HEK293T (cell line): ENCODE results near the gene GLOD4.

Experiments used
- CTCF ChIA-PET: fragments of 350-600 bp; formaldehyde crosslinking; extraction: SDS; loops from one replicate; lab custom pipeline; 2021; ENCODE audit warnings: antibody characterized with exemption, inconsistent platforms; lab: Yijun Ruan, JAX
- POLR2A ChIA-PET: fragments of 350-600 bp; formaldehyde crosslinking; extraction: SDS; loops from one replicate; lab custom pipeline; 2020; ENCODE audit warnings: antibody characterized with exemption, inconsistent platforms; lab: Yijun Ruan, JAX
- DNase-seq: peaks from one replicate; pipeline ENCODE4 v3.0.0; 2012; ENCODE audit warnings: mixed read lengths; ENCODE audit errors: extremely low spot score
- ARNT ChIP-seq: fragments of 450-650 bp; IDR thresholded peaks from 2 replicates; pipeline ENCODE4 v1.6.1; 2017; ENCODE audit warnings: mild to moderate bottlenecking
- BHLHE40 ChIP-seq: fragments of 450-650 bp; IDR thresholded peaks from 2 replicates; pipeline ENCODE4 v1.6.1; 2016; ENCODE audit warnings: mild to moderate bottlenecking, moderate library complexity, borderline replicate concordance
- CTBP1 ChIP-seq: fragments of 450-650 bp; IDR thresholded peaks from 2 replicates; pipeline ENCODE4 v1.6.1; 2016; ENCODE audit warnings: borderline replicate concordance
- ELF4 ChIP-seq: fragments of 450-650 bp; IDR thresholded peaks from 2 replicates; pipeline ENCODE4 v1.6.1; 2017; ENCODE audit warnings: antibody characterized with exemption
- FOXA1 ChIP-seq: fragments of 450-650 bp; IDR thresholded peaks from 2 replicates; pipeline ENCODE4 v1.6.1; 2016; ENCODE audit warnings: mild to moderate bottlenecking
- FOXK2 ChIP-seq: fragments of 450-650 bp; IDR thresholded peaks from 2 replicates; pipeline ENCODE4 v1.6.1; 2016; ENCODE audit warnings: mild to moderate bottlenecking
- FOXM1 ChIP-seq: fragments of 450-650 bp; IDR thresholded peaks from 2 replicates; pipeline ENCODE4 v1.6.1; 2017; ENCODE audit warnings: mild to moderate bottlenecking, borderline replicate concordance
- HDGF ChIP-seq: fragments of 450-650 bp; IDR thresholded peaks from 2 replicates; pipeline ENCODE4 v1.6.1; 2017; ENCODE audit warnings: antibody characterized with exemption, borderline replicate concordance
- L3MBTL2 ChIP-seq: fragments of 450-650 bp; conservative IDR thresholded peaks from 2 replicates; pipeline ENCODE4 v1.6.1; 2016; ENCODE audit warnings: mild to moderate bottlenecking
- LEF1 ChIP-seq: fragments of 450-650 bp; IDR thresholded peaks from 2 replicates; pipeline ENCODE4 v1.6.1; 2017; ENCODE audit warnings: mild to moderate bottlenecking, borderline replicate concordance
- NFRKB ChIP-seq: fragments of 450-650 bp; IDR thresholded peaks from 2 replicates; pipeline ENCODE4 v1.6.1; 2016; ENCODE audit warnings: mild to moderate bottlenecking, moderate library complexity
- PKNOX1 ChIP-seq: fragments of 450-650 bp; IDR thresholded peaks from 2 replicates; pipeline ENCODE4 v1.6.1; 2016
- SP1 ChIP-seq: fragments of 450-650 bp; IDR thresholded peaks from 2 replicates; pipeline ENCODE4 v1.6.1; 2017
- SUZ12 ChIP-seq: fragments of 450-650 bp; IDR thresholded peaks from 2 replicates; pipeline ENCODE4 v1.6.1; 2016; ENCODE audit warnings: mild to moderate bottlenecking
- TARDBP ChIP-seq: fragments of 450-650 bp; IDR thresholded peaks from 2 replicates; pipeline ENCODE4 v1.6.1; 2016
- ZNF384 ChIP-seq: fragments of 450-650 bp; IDR thresholded peaks from 2 replicates; pipeline ENCODE4 v1.6.1; 2016

The GLOD4 gene

GRCh38 chr17:732067-732901 lies 49.8 kb downstream of the GLOD4 start, which contains the start of gene TLCD3A:
Gene TLCD3A, plus strand, starts transcription at chr17:732596. Its CDS starts 52 bp downstream, at chr17:732648.
- peak; percentile 68 for DNase-seq
- no peak for TF ChIP-seq HDGF
- TF ChIP-seq LEF1 = 0 out of 2 replicates have a peak, but pooled peaks have one; percentile 7
- no peak for TF ChIP-seq TARDBP
- no peak for TF ChIP-seq FOXA1
- TF ChIP-seq PKNOX1 = no peak
- ChIA-PET CTCF (no interaction called here), POLR2A (interaction anchor here (1.1 kb wide), 1 partner anchor 16 kb away, joined by 3 read pairs; no protein-coding TSS in a partner anchor)

- no peak for TF ChIP-seq BHLHE40
- no peak for TF ChIP-seq SP1
- TF ChIP-seq CTBP1 = no peak
- no peak for TF ChIP-seq ELF4
- TF ChIP-seq ZNF384 = no peak
Observed at GRCh38 chr17:731644-732066, 50.4 kb downstream of the GLOD4 start.

GRCh38 chr17:728911-729310 lies 53.2 kb downstream of the GLOD4 start:
- no peak for TF ChIP-seq CTBP1
- TF ChIP-seq FOXM1 = no peak
- TF ChIP-seq ZNF384 = no peak

More at GRCh38 chr17:731644-732066, 50.4 kb downstream of the GLOD4 start:
- DNase-seq = no peak
- ChIA-PET POLR2A (no interaction called here), CTCF (no interaction called here)

GRCh38 chr17:726271-726919 lies 55.7 kb downstream of the GLOD4 start:
- ChIA-PET CTCF (no interaction called here), POLR2A (no interaction called here)
- TF ChIP-seq ARNT (no peak), CTBP1 (no peak), PKNOX1 (no peak), L3MBTL2 (no peak; the same call in 1 of the 2 replicates), FOXK2 (no peak), FOXM1 (no peak), SUZ12 (no peak), NFRKB (no peak), TARDBP (no peak), ZNF384 (no peak), HDGF (no peak), SP1 (no peak), LEF1 (no peak), FOXA1 (no peak), BHLHE40 (no peak), ELF4 (no peak)
- no peak for DNase-seq

More at GRCh38 chr17:728911-729310, 53.2 kb downstream of the GLOD4 start:
- POLR2A ChIA-PET = no interaction called here
- CTCF ChIA-PET = no interaction called here
- no peak for DNase-seq

- ChIA-PET POLR2A (no interaction called here), CTCF (no interaction called here)
- TF ChIP-seq FOXK2 (no peak), ZNF384 (no peak), ARNT (no peak), BHLHE40 (no peak), SP1 (no peak), L3MBTL2 (no peak), NFRKB (no peak), ELF4 (no peak), TARDBP (no peak), HDGF (no peak), SUZ12 (no peak), LEF1 (no peak), CTBP1 (no peak), PKNOX1 (no peak), FOXA1 (no peak), FOXM1 (no peak)
- DNase-seq = no peak
Observed at GRCh38 chr17:725746-726145, 56.3 kb downstream of the GLOD4 start.

GRCh38 chr17:725084-725483 lies 57.0 kb downstream of the GLOD4 start:
- ChIA-PET CTCF (no interaction called here), POLR2A (no interaction called here)
- no peak for DNase-seq
- no peak for TF ChIP-seq LEF1
- TF ChIP-seq ZNF384 = no peak
- no peak for TF ChIP-seq L3MBTL2
- no peak for TF ChIP-seq BHLHE40
